Measurements from ENCODE around the gene XKR8. TPM values are rescaled to one million over a fixed set of nuclear protein-coding genes. Genes with fewer than 3 reads are reported as not detected.

The XKR8 gene
- total RNA-seq, 1 experiment from 2014 or later: 17.2 TPM

DNA sequence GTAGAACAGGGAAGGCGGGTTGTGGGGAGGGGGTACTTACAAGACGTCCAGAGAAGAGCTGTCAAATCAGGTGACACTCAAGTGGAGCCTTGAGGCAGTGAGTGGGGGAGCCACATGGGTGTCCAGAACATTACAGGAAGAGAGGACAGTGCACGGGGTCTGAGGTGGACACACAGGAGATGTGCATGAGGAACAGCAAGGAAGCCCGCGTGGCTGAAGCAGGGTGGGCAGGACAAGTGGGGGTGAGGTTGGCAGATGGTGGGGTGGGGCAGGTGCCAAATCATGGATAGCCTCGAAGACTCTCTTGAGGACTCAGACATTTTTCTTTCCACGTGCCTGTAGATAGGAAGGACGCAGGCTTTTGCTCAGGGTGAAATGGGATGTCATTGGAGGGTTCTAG, 24.1 kb upstream of the XKR8 start:
- H3K27me3 ChIP-seq (ENCODE audit: insufficient read depth, low read length): no peaks in the 10 kb centered on the region
- TF ChIP-seq, protein P1, sequence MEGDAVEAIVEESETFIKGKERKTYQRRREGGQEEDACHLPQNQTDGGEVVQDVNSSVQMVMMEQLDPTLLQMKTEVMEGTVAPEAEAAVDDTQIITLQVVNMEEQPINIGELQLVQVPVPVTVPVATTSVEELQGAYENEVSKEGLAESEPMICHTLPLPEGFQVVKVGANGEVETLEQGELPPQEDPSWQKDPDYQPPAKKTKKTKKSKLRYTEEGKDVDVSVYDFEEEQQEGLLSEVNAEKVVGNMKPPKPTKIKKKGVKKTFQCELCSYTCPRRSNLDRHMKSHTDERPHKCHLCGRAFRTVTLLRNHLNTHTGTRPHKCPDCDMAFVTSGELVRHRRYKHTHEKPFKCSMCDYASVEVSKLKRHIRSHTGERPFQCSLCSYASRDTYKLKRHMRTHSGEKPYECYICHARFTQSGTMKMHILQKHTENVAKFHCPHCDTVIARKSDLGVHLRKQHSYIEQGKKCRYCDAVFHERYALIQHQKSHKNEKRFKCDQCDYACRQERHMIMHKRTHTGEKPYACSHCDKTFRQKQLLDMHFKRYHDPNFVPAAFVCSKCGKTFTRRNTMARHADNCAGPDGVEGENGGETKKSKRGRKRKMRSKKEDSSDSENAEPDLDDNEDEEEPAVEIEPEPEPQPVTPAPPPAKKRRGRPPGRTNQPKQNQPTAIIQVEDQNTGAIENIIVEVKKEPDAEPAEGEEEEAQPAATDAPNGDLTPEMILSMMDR (conservative IDR thresholded peaks at IDR 0.05): no peak

More for the DNA sequence above, 24.1 kb upstream of the XKR8 start:
- Histone ChIP-seq H3K56ac (ENCODE audit: insufficient read length, low read depth, low read length) (no peak overlapping the region), H4K20me1 (ENCODE audit: control insufficient read depth, insufficient read depth, insufficient read length) (no peaks in the 10 kb centered on the region), H2BK20ac (ENCODE audit: low read depth, low read length, poor library complexity, severe bottlenecking) (no peak overlapping the region), H4K91ac (ENCODE audit: insufficient read length, low read depth, low read length) (no peak overlapping the region), H3K9ac (ENCODE audit: extremely low read depth, insufficient read length, low read length) (peak overlapping the region; percentile 81), H2BK5ac (ENCODE audit: insufficient read length, low read length) (no peak overlapping the region), H2BK120ac (ENCODE audit: low read depth, low read length, poor library complexity, severe bottlenecking) (no peak overlapping the region), H3K4me2 (ENCODE audit: insufficient read depth, insufficient read length, low read length) (peak overlapping the region; percentile 91), H2BK15ac (ENCODE audit: low read depth, low read length) (no peak overlapping the region), H4K8ac (replicated peaks; ENCODE audit: insufficient read length, low read depth, low read length) (no peak overlapping the region), H3K9me3 (ENCODE audit: control insufficient read depth, low read depth, low read length) (no peaks in the 10 kb centered on the region), H3K18ac (ENCODE audit: insufficient read length, low read depth, low read length) (no peak overlapping the region), H3K23ac (ENCODE audit: insufficient read length, low read depth, low read length) (no peak overlapping the region), H3K4ac (ENCODE audit: low read depth, low read length) (no peak overlapping the region), H2AK5ac (ENCODE audit: insufficient read length, low read length) (no peak overlapping the region), H3K23me2 (ENCODE audit: insufficient read length, low read depth, low read length, poor library complexity, severe bottlenecking) (peaks cover 15% of the 10 kb centered on the region), H2BK12ac (ENCODE audit: insufficient read length, low read depth, low read length) (no peak overlapping the region), H3K79me1 (ENCODE audit: insufficient read depth, low read depth, low read length, poor library complexity, severe bottlenecking) (peaks cover 2% of the 10 kb centered on the region), H3K4me1 (ENCODE audit: insufficient read depth, low read length) (peaks cover 11% of the 10 kb centered on the region; the same call in 1 of the 2 replicates), H3T11ph (ENCODE audit: low read length) (no peak overlapping the region), H2AFZ (ENCODE audit: low read length) (no peak overlapping the region), H3K79me2 (ENCODE audit: insufficient read depth, low read length) (peaks cover 2% of the 10 kb centered on the region; the same call in 1 of the 2 replicates), H4K5ac (ENCODE audit: insufficient read length, low read depth, low read length) (no peak overlapping the region), H3K27ac (ENCODE audit: insufficient read length, low read depth, low read length) (no peak overlapping the region), H3K14ac (ENCODE audit: insufficient read depth, low read length) (peak overlapping the region; percentile 19; the same call in 1 of the 2 replicates)
- no CpG with 5 or more reads among the region's 8 CpGs for WGBS (ENCODE audit: extremely low coverage, insufficient read length, low lambda C conversion rate)
- H3K36me3 Mint-ChIP-seq (ENCODE audit: insufficient read depth in 1 of 3, low read depth in 3 of 3): peaks cover 0 to 9% (median 6%) of the 10 kb centered on the region in 3 experiments; a peak in 4 of 7 replicates
- peaks cover 57 to 61% of the 10 kb centered on the region in 2 experiments for H3K4me1 Mint-ChIP-seq
- H3K4me3 Mint-ChIP-seq: peak overlapping the region; percentile 86 to 91
- H3K9me3 Mint-ChIP-seq: no peaks in the 10 kb centered on the region; a peak in 1 of 5 replicates
- peak overlapping the region in 2 of 3 experiments; percentile 7 to 95; a peak in 3 of 7 replicates for H3K27ac Mint-ChIP-seq
- DNase-seq: no peak
- peaks cover 2% of the 10 kb centered on the region; the same call in 1 of the 2 replicates for H3K27me3 Mint-ChIP-seq (ENCODE audit: low read depth)
